Vagina (tissue), 2 donors: ENCODE results near the gene SLC7A8. TPM values are rescaled to one million over a fixed set of nuclear protein-coding genes. Genes with fewer than 3 reads are reported as not detected.
"Not testable (repeated sequence)": the region's sequence is repeated elsewhere in the genome, so short reads cannot be mapped to it uniquely, and the experiment has no call there.

Experiments
- DNase-seq, 2 donors: peaks; one replicate each; pipeline ENCODE4 v3.0.0-alpha.2; 2017; ENCODE audit errors: extremely low spot score in 2 of 2
- H3K27ac ChIP-seq: fragments of 200-600 bp; sonication (generic); one replicate; pipeline ENCODE4 v1.5.1; 2019
- H3K27me3 ChIP-seq: fragments of 200-600 bp; sonication (generic); one replicate; pipeline ENCODE4 v1.5.1; 2019
- H3K36me3 ChIP-seq, 2 donors: fragments of 200-600 bp; sonication (generic); one replicate each; pipeline ENCODE4 v1.5.1; 2017 to 2019
- H3K4me1 ChIP-seq: fragments of 200-600 bp; sonication (generic); one replicate; pipeline ENCODE4 v1.5.1; 2019
- H3K4me3 ChIP-seq, 2 donors: fragments of 200-600 bp; sonication (generic); 1 replicate in 1 of 2; 2 replicates in 1 of 2; pipeline ENCODE4 v1.5.1; 2016 to 2019
- H3K9me3 ChIP-seq: fragments of 200-600 bp; sonication (generic); one replicate; pipeline ENCODE4 v1.5.1; 2019
- CTCF ChIP-seq, 3 experiments: fragments of 450-650 bp in 2 of 3; fragments of 200-600 bp in 1 of 3; sonication (generic) in 1 of 3; IDR thresholded peaks; one replicate each; pipeline ENCODE4 v1.5.1; 2017 to 2019; ENCODE audit warnings: antibody characterized with exemption in 3 of 3, mild to moderate bottlenecking in 2 of 3, moderate library complexity in 2 of 3
- POLR2A ChIP-seq, 2 donors: fragments of 450-650 bp; IDR thresholded peaks; one replicate each; pipeline ENCODE4 v1.6.1; 2017; ENCODE audit warnings: antibody characterized with exemption in 2 of 2, mild to moderate bottlenecking in 2 of 2, moderate library complexity in 2 of 2
- POLR2AphosphoS5 ChIP-seq, 2 donors: sonication (generic); formaldehyde crosslinking; IDR thresholded peaks; one replicate each; pipeline ENCODE4 v1.9.0; 2017; ENCODE audit warnings: antibody characterized with exemption in 2 of 2, mild to moderate bottlenecking in 2 of 2, low read depth in 1 of 2; ENCODE audit not compliant: insufficient read depth in 1 of 2
- intact Hi-C: fragments of 100-400 bp; cut with DNase I; formaldehyde crosslinking; loops from one replicate; pipeline ENCODE4 v1.15.1; 2023
- total RNA-seq: library from RNA; depleted of rRNA; stranded (reverse); fragments of >200 nt; gene quantifications from one replicate; pipeline ENCODE4 v1.2.3, GENCODE V29; 2016

SLC7A8 gene
- total RNA-seq: 68.5 TPM

GRCh38 chr14:23183479-23183878 lies at the start of gene SLC7A8:
TSS of gene SLC7A8 (minus strand) at chr14:23183660. CDS start at chr14:23182914, 746 bp downstream.
- H3K27ac ChIP-seq: peak within 1 kb of the TSS; percentile 85
- TF ChIP-seq CTCF (IDR thresholded peaks at IDR 0.05) (no peak), POLR2AphosphoS5 (IDR thresholded peaks at IDR 0.05; ENCODE audit: insufficient read depth in 1 of 2, low read depth in 1 of 2) (peak; percentile 8 to 87), POLR2A (IDR thresholded peaks at IDR 0.05) (peak in 1 of 2 donors; percentile 88)
- no peaks in the 10 kb centered on the region for H3K27me3 ChIP-seq
- no peaks in the 10 kb centered on the region for H3K9me3 ChIP-seq
- intact Hi-C loops: no loop called here
- DNase-seq: no peak
- H3K36me3 ChIP-seq: no peaks in the 10 kb centered on the region
- H3K4me3 ChIP-seq: peak within 1 kb of the TSS; percentile 52 to 67
- peaks cover 33% of the 10 kb centered on the region for H3K4me1 ChIP-seq

GRCh38 chr14:23232241-23232808 lies 48.9 kb upstream of the SLC7A8 start:
- H3K9me3 ChIP-seq, DNase-seq, H3K4me1 ChIP-seq, H3K4me3 ChIP-seq, H3K27ac ChIP-seq, intact Hi-C loops, H3K27me3 ChIP-seq, H3K36me3 ChIP-seq: not testable (repeated sequence)

- Histone ChIP-seq H3K4me3 (no peak overlapping the region), H3K27ac (no peak overlapping the region), H3K36me3 (no peaks in the 10 kb centered on the region), H3K4me1 (no peaks in the 10 kb centered on the region), H3K9me3 (no peaks in the 10 kb centered on the region), H3K27me3 (no peaks in the 10 kb centered on the region)
- no peak for DNase-seq
- no peak for TF ChIP-seq CTCF (IDR thresholded peaks at IDR 0.05)
- no peak for TF ChIP-seq POLR2A (IDR thresholded peaks at IDR 0.05)
- intact Hi-C loops: no loop called here
These were observed 45.4 kb upstream of the SLC7A8 start for GRCh38 chr14:23228812-23229211.

- no peak for DNase-seq
- no peaks in the 10 kb centered on the region for H3K36me3 ChIP-seq
- H3K27me3 ChIP-seq: no peaks in the 10 kb centered on the region
- no peaks in the 10 kb centered on the region for H3K4me1 ChIP-seq
- no peak overlapping the region for H3K4me3 ChIP-seq
- no peaks in the 10 kb centered on the region for H3K9me3 ChIP-seq
- intact Hi-C loops: no loop called here
- no peak overlapping the region for H3K27ac ChIP-seq
- TF ChIP-seq CTCF (IDR thresholded peaks at IDR 0.05): no peak
- TF ChIP-seq POLR2A (IDR thresholded peaks at IDR 0.05): no peak
- no peak for TF ChIP-seq POLR2AphosphoS5 (IDR thresholded peaks at IDR 0.05; ENCODE audit: insufficient read depth in 1 of 2, low read depth in 1 of 2)
These were observed 44.1 kb upstream of the SLC7A8 start for GRCh38 chr14:23227566-23227965.

- H3K27me3 ChIP-seq, H3K9me3 ChIP-seq, H3K36me3 ChIP-seq, H3K4me1 ChIP-seq, H3K4me3 ChIP-seq, intact Hi-C loops, H3K27ac ChIP-seq, DNase-seq: not testable (repeated sequence)
These were observed 41.5 kb upstream of the SLC7A8 start for GRCh38 chr14:23224958-23225357.

- intact Hi-C loops: no loop called here
- Histone ChIP-seq H3K36me3 (no peaks in the 10 kb centered on the region), H3K27me3 (no peaks in the 10 kb centered on the region), H3K9me3 (no peaks in the 10 kb centered on the region), H3K4me1 (no peaks in the 10 kb centered on the region), H3K4me3 (no peak overlapping the region), H3K27ac (no peak overlapping the region)
- TF ChIP-seq POLR2A (IDR thresholded peaks at IDR 0.05) (no peak), CTCF (IDR thresholded peaks at IDR 0.05) (no peak), POLR2AphosphoS5 (IDR thresholded peaks at IDR 0.05; ENCODE audit: insufficient read depth in 1 of 2, low read depth in 1 of 2) (no peak)
- no peak for DNase-seq
These were observed 35.6 kb upstream of the SLC7A8 start for GRCh38 chr14:23219075-23219474.
